GM21390 (cell line): Measurements from ENCODE around the gene COL9A2.

Source experiments
- ATAC-seq: cut with Tn5 transposase; IDR thresholded peaks from one replicate; pipeline ENCODE4 v1.9.1; 2021; ENCODE audit not compliant: unreplicated experiment

COL9A2 gene

GRCh38 chr1:40305451-40305850 lies 11.6 kb downstream of the COL9A2 start:
- ATAC-seq = no peak

DNA sequence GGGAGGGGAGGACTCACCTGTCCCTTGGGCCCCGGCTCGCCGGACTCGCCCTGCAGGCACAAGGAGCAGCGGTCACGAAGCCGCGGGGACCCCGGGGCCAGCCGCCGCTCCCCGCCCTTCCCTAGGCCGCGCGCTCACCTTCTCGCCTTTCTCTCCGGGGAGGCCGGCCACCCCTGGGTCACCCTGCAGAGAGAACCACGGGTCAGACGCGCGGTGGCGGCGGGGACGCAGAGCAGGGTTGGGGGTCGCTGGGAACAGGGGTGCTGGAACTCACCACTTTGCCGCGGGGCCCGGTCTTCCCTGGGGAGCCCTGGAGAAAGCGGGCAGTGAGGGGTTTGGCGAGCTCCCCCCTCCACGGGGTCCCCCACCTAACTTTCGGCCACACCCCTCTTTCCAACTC lies 13.3 kb downstream of the COL9A2 start:
- no peak for ATAC-seq

DNA sequence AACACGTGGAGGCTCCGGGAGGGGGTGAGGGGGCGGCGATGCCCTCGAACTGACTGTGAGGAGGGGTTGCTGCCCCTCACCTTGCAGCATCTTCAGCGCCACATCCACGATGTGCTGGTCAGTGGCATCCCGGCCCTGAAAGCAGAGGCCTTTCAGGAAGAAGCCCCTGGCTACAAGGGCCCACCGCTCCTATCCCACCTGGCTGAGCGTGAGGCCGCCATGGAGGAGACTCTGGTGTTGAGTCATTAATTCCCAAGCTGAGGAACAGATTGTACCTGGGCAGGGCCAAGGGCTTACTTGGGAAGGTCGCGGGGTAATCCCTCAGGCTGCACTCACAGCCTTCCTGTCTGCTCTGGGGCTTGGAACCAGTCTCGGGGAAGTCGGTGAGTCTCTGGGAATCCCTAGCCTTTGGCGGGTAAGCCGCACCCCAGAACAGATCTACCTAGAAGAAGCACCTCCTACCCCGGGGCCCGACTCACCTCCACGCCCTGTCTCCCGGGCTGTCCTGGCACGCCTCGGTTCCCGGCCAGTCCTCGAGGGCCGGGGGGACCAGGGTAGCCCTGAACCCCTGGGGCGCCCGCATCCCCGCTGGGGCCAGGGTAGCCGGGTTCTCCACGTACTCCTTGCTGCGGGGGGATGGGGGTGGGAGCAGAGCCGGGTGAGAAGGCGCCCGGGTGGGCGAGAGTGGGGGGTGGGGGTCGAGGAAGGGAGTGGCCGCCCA lies 13.9 kb downstream of the COL9A2 start:
- no peak for ATAC-seq

- ATAC-seq = no peak
Observed at GRCh38 chr1:40302475-40302874, 14.6 kb downstream of the COL9A2 start.

GRCh38 chr1:40301541-40302299 lies 15.4 kb downstream of the COL9A2 start:
- no peak for ATAC-seq

DNA sequence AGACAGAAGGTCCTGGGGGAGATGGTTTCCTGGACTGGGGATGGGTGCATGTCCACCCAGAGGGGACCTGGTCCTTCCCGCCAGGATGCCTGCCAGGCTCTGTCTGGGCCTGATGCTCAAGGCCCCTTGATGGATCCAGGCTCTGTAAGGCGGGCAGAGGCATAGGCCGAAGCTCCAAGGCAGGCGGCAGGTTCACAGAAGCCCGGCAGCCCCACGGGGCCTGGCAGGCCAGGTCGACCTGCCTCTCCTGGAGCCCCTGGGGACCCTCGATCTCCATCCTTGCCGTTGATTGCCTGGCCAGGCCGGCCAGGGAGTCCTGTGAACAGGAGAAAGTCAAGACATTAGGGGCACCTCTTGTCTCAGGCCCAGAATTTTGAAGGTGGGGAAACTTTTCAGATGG lies 16.0 kb downstream of the COL9A2 start:
- ATAC-seq = no peak

DNA sequence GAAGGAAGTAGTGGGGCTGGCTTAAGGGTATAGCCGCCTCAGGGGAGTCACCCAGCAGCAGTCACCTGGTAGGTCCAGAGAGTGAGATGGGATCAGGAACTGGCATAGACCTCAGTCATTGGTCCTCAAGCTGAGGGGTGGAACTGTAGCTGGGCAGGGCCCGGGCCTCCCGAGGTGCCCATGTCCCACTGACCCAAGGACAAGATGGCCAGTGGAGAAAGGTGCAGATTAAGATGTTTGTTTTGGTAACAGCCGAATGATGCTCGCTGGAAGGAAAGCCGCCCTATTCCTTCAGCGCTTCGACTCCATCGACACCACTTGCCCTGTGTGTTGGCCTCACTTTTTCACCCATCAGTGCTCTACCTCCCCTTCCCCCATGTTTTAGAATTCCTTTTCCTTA lies 16.4 kb downstream of the COL9A2 start:
- no peak for ATAC-seq

DNA sequence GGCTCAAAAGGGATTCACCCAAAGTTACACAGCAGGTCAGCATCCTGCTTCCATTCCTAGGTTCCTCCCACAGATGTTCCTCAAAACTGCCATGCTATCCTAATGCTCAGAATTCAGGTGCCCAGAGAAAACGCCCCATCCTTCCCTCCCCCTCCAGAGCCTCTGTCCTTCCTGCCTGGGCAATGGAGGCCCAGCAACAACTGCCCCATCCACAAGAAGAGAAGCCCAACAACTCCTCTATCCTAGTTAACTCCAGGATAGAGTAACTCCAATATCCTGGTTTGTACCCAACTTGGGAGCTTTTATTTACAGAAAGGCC lies 16.9 kb downstream of the COL9A2 start:
- no peak for ATAC-seq

DNA sequence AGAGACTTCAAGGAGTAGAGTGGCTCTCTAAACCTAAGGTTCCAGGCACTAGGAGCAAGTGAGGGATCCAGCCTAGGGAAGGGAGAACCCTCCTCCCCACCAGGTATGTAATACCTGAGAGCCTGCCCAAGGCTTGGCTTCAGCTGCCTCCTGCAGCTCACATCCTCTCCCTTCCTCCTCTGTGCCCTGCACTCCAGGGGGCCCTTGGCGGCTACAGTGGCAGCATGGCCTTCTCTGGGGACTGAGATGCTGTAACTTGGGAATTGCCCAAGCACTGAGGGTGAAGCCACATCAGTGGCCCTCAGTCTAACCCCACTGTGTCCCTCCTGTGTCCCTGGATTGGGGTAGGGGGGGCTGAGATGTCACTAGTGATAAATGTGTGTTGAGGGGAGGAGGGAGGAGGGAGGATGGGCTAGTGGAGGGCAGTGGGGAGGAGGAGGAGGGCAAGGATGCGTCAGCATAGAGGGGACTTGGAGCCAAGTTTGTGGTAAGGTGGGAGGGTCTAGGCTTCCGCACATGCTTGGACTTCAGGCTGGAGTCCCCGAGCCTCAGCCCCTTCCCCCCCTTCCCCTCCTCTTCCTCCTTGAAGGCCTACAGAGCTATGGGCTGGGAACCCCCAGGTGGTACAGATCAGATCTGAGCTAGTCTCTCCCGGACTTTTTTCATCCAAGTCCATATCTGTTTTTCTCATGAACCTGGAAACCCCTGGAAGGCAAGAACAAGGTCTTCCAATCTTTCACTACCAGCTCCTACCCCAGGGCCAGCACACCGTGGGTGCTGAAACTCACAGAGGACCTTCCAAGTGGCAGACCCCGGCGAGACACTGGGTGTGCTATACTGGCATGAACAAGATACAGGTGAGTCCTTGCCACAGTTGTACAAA lies 17.5 kb downstream of the COL9A2 start:
- no peak for ATAC-seq

- ATAC-seq = no peak
Observed at GRCh38 chr1:40291293-40291692, 25.8 kb downstream of the COL9A2 start.

- no peak for ATAC-seq
Observed at GRCh38 chr1:40281853-40282252, 35.2 kb downstream of the COL9A2 start.

DNA sequence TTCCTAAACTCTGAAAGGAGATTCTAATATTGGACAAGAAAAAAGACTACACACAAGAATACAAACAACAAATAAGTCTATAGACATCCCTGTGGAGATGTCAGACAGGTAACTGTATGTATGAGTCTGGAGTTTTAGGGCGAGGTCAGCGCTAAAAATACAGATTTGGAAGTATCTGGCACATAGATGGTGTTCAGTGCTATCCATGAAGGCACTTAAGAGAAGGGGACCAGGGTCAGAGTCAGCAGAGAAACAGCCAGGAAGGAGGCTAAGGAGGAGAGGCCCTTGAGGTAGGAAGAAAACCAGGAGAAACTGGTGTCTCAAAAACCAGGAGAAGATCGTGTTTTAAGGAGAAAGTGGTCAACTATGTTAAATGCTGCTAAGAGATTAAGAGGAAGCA lies 41.0 kb downstream of the COL9A2 start:
- no peak for ATAC-seq

GRCh38 chr1:40274331-40274730 lies 42.8 kb downstream of the COL9A2 start:
- ATAC-seq = no peak

DNA sequence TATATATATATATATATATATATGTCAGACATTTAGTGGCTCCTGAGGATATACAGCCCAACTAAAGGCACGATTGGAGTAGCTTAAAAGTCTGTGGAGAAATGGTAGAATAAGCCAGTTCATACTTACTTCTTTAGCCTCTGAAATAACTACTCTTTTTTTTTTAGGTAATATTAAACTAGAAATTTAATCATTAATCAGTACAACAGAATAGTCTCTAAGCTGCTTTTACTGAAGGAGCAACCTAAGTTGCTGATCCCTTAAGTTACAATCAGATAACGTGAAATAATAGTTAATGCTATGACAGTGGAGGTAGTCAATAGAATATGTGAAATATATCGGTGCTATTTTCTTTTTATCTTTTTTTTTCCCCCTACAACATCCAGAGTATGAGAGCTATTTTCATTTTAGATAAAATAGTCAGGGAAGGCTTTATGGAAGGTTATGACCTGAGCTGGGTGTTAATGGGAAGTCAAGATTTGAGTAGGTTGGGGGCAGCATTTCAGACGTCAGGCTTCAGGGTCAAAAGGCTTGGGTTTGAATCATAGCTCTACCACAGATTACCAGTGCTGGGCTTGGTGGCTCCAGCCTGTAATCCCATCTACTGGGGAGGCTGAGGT lies 43.4 kb downstream of the COL9A2 start:
- ATAC-seq = no peak

- no peak for ATAC-seq
Observed at GRCh38 chr1:40272653-40273213, 44.4 kb downstream of the COL9A2 start.

DNA sequence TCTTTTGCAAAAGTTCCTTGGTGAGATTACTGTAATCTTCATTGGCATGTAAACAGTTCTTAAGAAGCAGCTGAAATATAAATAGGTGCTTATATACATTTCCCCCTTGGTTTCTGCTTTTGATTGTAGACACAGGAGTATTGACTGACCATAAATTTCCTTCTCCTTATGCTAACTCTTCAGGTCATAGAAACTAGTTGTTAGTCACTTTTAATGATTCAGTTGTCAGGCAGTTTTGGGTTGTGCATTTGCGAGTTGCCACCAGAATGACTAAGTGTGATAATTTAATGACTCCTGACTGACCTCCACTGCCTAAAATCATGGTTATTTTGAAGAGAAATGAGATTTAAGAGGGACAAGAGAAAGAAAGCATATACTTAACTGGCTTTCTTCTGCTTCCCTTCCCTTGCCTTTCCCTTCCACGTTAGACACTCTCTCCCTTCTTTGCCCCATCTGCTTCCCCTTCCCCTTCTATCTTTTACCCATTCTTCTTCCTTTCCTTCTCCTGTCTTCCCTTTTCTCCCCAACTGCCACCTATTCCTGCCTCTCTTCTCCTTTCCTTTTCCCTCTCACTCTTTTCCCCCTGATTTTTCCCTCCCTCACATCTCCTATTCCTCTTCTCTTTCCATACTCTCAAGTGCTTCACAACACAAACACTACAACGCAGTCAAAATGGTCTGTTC lies 46.8 kb downstream of the COL9A2 start:
- no peak for ATAC-seq

- ATAC-seq = no peak
Observed at GRCh38 chr1:40268211-40268610, 48.9 kb downstream of the COL9A2 start.

DNA sequence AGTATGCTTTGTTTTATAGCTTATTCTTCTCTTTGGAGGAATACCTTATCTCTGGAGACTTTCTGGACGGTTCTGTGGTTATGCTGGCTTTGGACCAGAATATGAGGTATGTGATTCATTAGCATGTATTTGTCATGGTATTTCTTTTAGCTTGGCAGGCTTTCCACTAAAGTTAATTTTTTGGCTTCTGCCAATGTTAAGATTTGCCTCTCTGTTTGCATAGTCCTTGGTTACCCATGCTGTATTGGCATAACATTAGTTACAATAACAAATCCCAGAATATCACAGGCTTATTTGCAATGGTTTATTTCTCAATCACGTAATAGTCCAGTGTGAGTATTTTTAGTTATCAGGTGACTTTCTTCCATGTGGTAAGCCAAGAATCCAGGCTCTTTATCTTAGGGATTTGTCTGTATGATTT lies 49.3 kb downstream of the COL9A2 start:
- ATAC-seq = no peak

DNA sequence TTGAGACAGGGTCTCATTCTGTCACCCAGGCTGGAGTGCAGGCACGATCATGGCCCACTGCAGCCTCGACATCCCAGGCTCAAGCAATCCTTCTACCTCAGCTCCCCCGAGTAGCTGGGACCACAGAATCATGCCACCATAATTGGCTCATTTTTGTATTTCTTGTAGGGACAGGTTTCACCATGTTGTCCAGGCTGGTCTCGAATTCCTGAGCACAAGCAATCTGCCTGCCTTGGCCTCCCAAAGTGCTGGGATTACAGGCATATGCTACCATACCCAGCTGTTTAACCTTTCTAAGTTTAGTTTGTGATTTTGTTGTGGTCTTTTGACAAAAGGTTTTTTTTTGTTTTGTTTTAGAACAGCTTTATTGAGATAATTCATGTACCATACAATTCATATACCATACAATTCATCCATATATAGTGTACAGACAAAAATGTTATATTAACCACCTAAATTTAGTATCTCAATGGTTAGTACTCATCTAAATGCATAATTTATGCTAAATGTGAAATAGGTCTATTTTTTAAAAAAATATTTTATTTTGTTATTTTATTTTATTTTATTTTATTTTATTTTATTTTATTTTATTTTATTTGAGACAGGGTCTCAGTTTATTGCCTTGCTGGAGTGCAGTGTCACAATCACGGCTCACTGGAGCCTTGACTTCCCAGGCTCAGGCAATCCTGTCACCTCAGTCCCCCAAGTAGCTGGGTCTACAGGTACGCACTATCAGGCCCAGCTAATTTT lies 50.1 kb downstream of the COL9A2 start:
- no peak for ATAC-seq

GRCh38 chr1:40265919-40266318 lies 51.2 kb downstream of the COL9A2 start:
- ATAC-seq = no peak
